H54 (cell line): ENCODE measurements around the gene NGRN.

Experiments
- DNase-seq: peaks from one replicate; pipeline ENCODE4 v3.0.0; 2011; ENCODE audit warnings: low spot score, mixed read lengths; ENCODE audit not compliant: insufficient read length
- FAIRE-seq: peaks from 3 replicates; lab custom pipeline; 2011; peaks lifted over from hg19 to GRCh38; lab: Jason Lieb, UNC
- POLR2A ChIP-seq: IDR thresholded peaks from 2 replicates; pipeline ENCODE4 v1.6.1; 2011; ENCODE audit warnings: low read depth, mild to moderate bottlenecking, low read length

The NGRN gene

GRCh38 chr15:90265271-90266060 is at the start of gene NGRN:
Gene NGRN (plus strand): TSS chr15:90265672. CDS start chr15:90265713, 41 bp downstream.
- FAIRE-seq (no peak), DNase-seq (peak; percentile 63)
- peak; percentile 89 for TF ChIP-seq POLR2A

- TF ChIP-seq POLR2A = no peak
- no peak for FAIRE-seq
- DNase-seq = no peak
Measured at GRCh38 chr15:90217671-90218394, 47.6 kb upstream of the NGRN start.

GRCh38 chr15:90219421-90220141 is 45.9 kb upstream of the NGRN start:
- no peak for TF ChIP-seq POLR2A
- FAIRE-seq = no peak
- no peak for DNase-seq

GRCh38 chr15:90221246-90221900 is 44.1 kb upstream of the NGRN start:
- no peak for FAIRE-seq
- no peak for TF ChIP-seq POLR2A
- DNase-seq = peak; percentile 65

GRCh38 chr15:90222547-90222946 is 42.9 kb upstream of the NGRN start:
- FAIRE-seq = no peak
- DNase-seq = no peak

GRCh38 chr15:90223441-90224165 is 41.9 kb upstream of the NGRN start:
- DNase-seq (no peak), FAIRE-seq (no peak)
- no peak for TF ChIP-seq POLR2A

More at GRCh38 chr15:90222547-90222946, 42.9 kb upstream of the NGRN start:
- no peak for TF ChIP-seq POLR2A

- FAIRE-seq = no peak
Measured at GRCh38 chr15:90225047-90225446, 40.4 kb upstream of the NGRN start.

GRCh38 chr15:90225504-90226234 is 39.8 kb upstream of the NGRN start:
- FAIRE-seq (no peak), DNase-seq (no peak)
- no peak for TF ChIP-seq POLR2A

More at GRCh38 chr15:90225047-90225446, 40.4 kb upstream of the NGRN start:
- TF ChIP-seq POLR2A = no peak
- no peak for DNase-seq

GRCh38 chr15:90227336-90227735 is 38.1 kb upstream of the NGRN start:
- no peak for FAIRE-seq
- no peak for DNase-seq
- TF ChIP-seq POLR2A = no peak

- no peak for DNase-seq
- no peak for TF ChIP-seq POLR2A
- no peak for FAIRE-seq
Measured at GRCh38 chr15:90227816-90228772, 37.4 kb upstream of the NGRN start.

- DNase-seq = no peak
- no peak for FAIRE-seq
- no peak for TF ChIP-seq POLR2A
Measured at GRCh38 chr15:90228960-90229359, 36.5 kb upstream of the NGRN start.
